ENCODE results near the gene CLTC. TPM values are rescaled to one million over a fixed set of nuclear protein-coding genes. Genes with fewer than 3 reads are reported as not detected.
"Not testable (repeated sequence)": the region's sequence is repeated elsewhere in the genome, so short reads cannot be mapped to it uniquely, and the experiment has no call there.

The CLTC gene
- total RNA-seq: 100 to 1,000 TPM; 181 to 183 TPM

GRCh38 chr17:59619298-59620063, at the start of gene CLTC:
CLTC (plus strand) TSS chr17:59619895; CDS start chr17:59620132, 237 bp downstream.
- POLR2A ChIA-PET: interaction anchor here (0.5 to 1.8 kb wide), 12 partner anchors 16 to 988 kb away, joined by 3 to 11 read pairs (median 4); partner anchors contain the start of genes DHX40, PTRH2, USP32 and VMP1
- CTCF ChIA-PET: interaction anchor here (0.6 to 2.0 kb wide), 6 partner anchors 28 to 218 kb away, joined by 3 to 5 read pairs (median 3); partner anchors contain the start of genes PTRH2 and VMP1

GRCh38 chr17:59572301-59572924, 47.3 kb upstream of the CLTC start:
- ChIA-PET POLR2A (interaction anchor here (1.7 kb wide), 1 partner anchor 47 kb away, joined by 11 read pairs; the partner anchor contains the start of gene CLTC), CTCF (no interaction called here)

GRCh38 chr17:59584168-59584567, 35.5 kb upstream of the CLTC start:
- CTCF ChIA-PET, POLR2A ChIA-PET: not testable (repeated sequence)

- CTCF ChIA-PET: interaction anchor here (0.7 kb wide), 1 partner anchor 89 kb away, joined by 4 read pairs; no protein-coding TSS in a partner anchor
- POLR2A ChIA-PET: interaction anchor here (0.7 kb wide), 1 partner anchor 74 kb away, joined by 3 read pairs; no protein-coding TSS in a partner anchor
These were observed 19.5 kb upstream of the CLTC start for GRCh38 chr17:59600169-59600568.

GRCh38 chr17:59601130-59601529, 18.6 kb upstream of the CLTC start:
- ChIA-PET CTCF (interaction anchor here (0.6 to 0.7 kb wide), 5 partner anchors 41 to 1461 kb away, joined by 3 to 4 read pairs (median 3); no protein-coding TSS in a partner anchor), POLR2A (interaction anchor here (1.0 kb wide), 1 partner anchor 18 kb away, joined by 5 read pairs; the partner anchor contains the start of gene CLTC)

- ChIA-PET CTCF (interaction anchor here (0.9 to 1.0 kb wide), 2 partner anchors 42 to 50 kb away, joined by 3 to 4 read pairs; partner anchors contain the start of gene DHX40), POLR2A (interaction anchor here (0.6 kb wide), 1 partner anchor 293 kb away, joined by 3 read pairs; no protein-coding TSS in a partner anchor)
These were observed 12.6 kb upstream of the CLTC start for GRCh38 chr17:59607061-59607460.

- POLR2A ChIA-PET: no interaction called here
- CTCF ChIA-PET: interaction anchor here (0.9 kb wide), 1 partner anchor 51 kb away, joined by 4 read pairs; no protein-coding TSS in a partner anchor
These were observed 11.8 kb upstream of the CLTC start for GRCh38 chr17:59607817-59608403.

GRCh38 chr17:59611503-59611902, 8.2 kb upstream of the CLTC start:
- ChIA-PET CTCF (no interaction called here), POLR2A (no interaction called here)

- ChIA-PET POLR2A (no interaction called here), CTCF (no interaction called here)
These were observed 3.3 kb upstream of the CLTC start for GRCh38 chr17:59616253-59616920.

- ChIA-PET POLR2A (no interaction called here), CTCF (interaction anchor here (1.1 kb wide), 1 partner anchor 10 kb away, joined by 3 read pairs; no protein-coding TSS in a partner anchor)
These were observed 2.5 kb upstream of the CLTC start for GRCh38 chr17:59617156-59617732.

- CTCF ChIA-PET: interaction anchor here (0.6 to 2.0 kb wide), 6 partner anchors 28 to 219 kb away, joined by 3 to 5 read pairs (median 3); partner anchors contain the start of genes PTRH2 and VMP1
- POLR2A ChIA-PET: interaction anchor here (0.5 to 1.8 kb wide), 10 partner anchors 16 to 773 kb away, joined by 3 to 11 read pairs (median 5); partner anchors contain the start of genes DHX40, PTRH2, USP32 and VMP1
These were observed 729 bp upstream of the CLTC start for GRCh38 chr17:59619035-59619297.

GRCh38 chr17:59620064-59620359, 317 bp downstream of the CLTC start:
- POLR2A ChIA-PET: interaction anchor here (0.5 to 1.8 kb wide), 6 partner anchors 15 to 989 kb away, joined by 3 to 11 read pairs (median 5); partner anchors contain the start of gene DHX40
- CTCF ChIA-PET: interaction anchor here (1.2 kb wide), 1 partner anchor 218 kb away, joined by 5 read pairs; no protein-coding TSS in a partner anchor

- ChIA-PET CTCF (no interaction called here), POLR2A (interaction anchor here (0.7 to 1.8 kb wide), 2 partner anchors 14 to 989 kb away, joined by 3 to 6 read pairs; no protein-coding TSS in a partner anchor)
These were observed 994 bp downstream of the CLTC start for GRCh38 chr17:59620518-59621259.

- POLR2A ChIA-PET: no interaction called here
These were observed 2.1 kb downstream of the CLTC start for GRCh38 chr17:59621771-59622170.

GRCh38 chr17:59623151-59623550, 3.5 kb downstream of the CLTC start:
- CTCF ChIA-PET: no interaction called here
- POLR2A ChIA-PET: no interaction called here

More at GRCh38 chr17:59621771-59622170, 2.1 kb downstream of the CLTC start:
- CTCF ChIA-PET: no interaction called here

- ChIA-PET POLR2A (no interaction called here), CTCF (interaction anchor here (0.6 kb wide), 1 partner anchor 9 kb away, joined by 3 read pairs; no protein-coding TSS in a partner anchor)
These were observed 7.1 kb downstream of the CLTC start for GRCh38 chr17:59626756-59627155.

GRCh38 chr17:59627274-59627673, 7.6 kb downstream of the CLTC start:
- POLR2A ChIA-PET: no interaction called here
- CTCF ChIA-PET: interaction anchor here (0.6 kb wide), 1 partner anchor 9 kb away, joined by 3 read pairs; no protein-coding TSS in a partner anchor

GRCh38 chr17:59627770-59628171, 8.1 kb downstream of the CLTC start:
- POLR2A ChIA-PET: no interaction called here
- CTCF ChIA-PET: no interaction called here
